Measurements from ENCODE around the gene TTYH3.
A peak's percentile ranks its signal among the peaks of the same experiment; 100 is the strongest.
"Not testable (repeated sequence)": the region's sequence is repeated elsewhere in the genome, so short reads cannot be mapped to it uniquely, and the experiment has no call there.

Gene TTYH3, protein sequence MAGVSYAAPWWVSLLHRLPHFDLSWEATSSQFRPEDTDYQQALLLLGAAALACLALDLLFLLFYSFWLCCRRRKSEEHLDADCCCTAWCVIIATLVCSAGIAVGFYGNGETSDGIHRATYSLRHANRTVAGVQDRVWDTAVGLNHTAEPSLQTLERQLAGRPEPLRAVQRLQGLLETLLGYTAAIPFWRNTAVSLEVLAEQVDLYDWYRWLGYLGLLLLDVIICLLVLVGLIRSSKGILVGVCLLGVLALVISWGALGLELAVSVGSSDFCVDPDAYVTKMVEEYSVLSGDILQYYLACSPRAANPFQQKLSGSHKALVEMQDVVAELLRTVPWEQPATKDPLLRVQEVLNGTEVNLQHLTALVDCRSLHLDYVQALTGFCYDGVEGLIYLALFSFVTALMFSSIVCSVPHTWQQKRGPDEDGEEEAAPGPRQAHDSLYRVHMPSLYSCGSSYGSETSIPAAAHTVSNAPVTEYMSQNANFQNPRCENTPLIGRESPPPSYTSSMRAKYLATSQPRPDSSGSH

GRCh38 chr7:2631946-2632732, at the start of gene TTYH3:
Gene TTYH3 (plus strand): TSS chr7:2631986. CDS start chr7:2632156, 170 bp downstream.
- peak in 1 of 2 experiments; percentile 41 for DNase-seq

DNA sequence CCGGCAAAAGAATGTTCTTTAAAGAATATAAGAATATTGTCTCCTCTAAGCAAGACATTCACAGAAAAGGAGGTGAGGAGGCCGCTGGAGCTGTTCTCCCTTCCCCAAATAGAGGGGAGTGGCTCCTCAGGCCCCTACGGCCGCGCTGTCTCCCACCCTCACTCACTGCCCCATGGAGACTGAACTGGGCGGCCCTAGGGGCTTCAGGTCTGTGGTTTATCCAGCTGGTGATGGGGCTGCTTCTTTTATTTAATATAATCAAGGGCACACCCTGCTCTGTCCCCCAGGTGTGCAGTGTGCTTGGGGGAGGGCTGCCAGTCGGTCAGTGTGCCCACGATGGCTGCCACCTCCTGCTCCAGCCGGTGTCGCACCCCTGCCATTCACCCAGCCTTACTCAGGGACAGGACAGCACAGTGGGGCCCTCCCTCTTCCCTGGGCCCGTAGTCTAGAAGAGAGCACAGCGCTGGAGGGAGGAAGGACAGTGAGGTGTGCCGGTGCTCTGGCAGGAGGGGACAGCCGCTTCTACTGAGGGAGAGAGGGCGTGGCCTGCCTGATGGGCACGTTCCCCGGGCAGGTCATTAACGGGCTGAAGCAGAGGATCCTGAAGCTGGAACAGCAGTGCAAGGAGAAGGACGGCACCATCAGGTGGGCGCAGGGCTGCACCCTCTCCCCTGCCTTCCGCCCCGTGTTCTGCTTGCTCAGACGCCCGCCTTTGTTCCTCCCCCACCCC, 49.6 kb upstream of the TTYH3 start:
- DNase-seq = no peak

GRCh38 chr7:2583798-2584580, 47.8 kb upstream of the TTYH3 start:
- no peak for DNase-seq

- no peak for DNase-seq
Observed at GRCh38 chr7:2585446-2585845, 46.3 kb upstream of the TTYH3 start.

- DNase-seq = no peak
Observed at GRCh38 chr7:2586326-2587020, 45.3 kb upstream of the TTYH3 start.

GRCh38 chr7:2587134-2587533, 44.7 kb upstream of the TTYH3 start:
- no peak for DNase-seq

- no peak for DNase-seq
Observed at GRCh38 chr7:2587778-2588177, 44.0 kb upstream of the TTYH3 start.

DNA sequence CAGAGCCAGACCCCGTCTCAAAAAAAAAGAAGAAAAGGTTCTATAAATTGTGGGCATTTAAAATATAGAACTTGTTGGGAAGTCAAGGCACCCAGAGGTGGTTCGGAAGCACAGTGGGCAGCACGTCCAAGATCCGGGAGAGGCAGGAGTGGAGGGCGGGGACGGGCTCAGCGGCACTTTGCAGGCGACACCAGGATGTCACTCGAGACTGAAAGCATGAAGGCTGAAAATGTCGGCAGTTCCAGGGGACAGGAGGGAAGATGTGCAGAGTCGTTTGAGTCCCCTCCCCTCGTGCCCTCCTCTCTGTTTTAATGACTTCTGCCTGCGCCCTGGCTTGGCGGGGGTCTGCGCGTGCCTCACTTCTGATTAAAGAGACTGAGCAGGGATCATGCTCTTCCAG, 42.4 kb upstream of the TTYH3 start:
- DNase-seq = no peak

DNA sequence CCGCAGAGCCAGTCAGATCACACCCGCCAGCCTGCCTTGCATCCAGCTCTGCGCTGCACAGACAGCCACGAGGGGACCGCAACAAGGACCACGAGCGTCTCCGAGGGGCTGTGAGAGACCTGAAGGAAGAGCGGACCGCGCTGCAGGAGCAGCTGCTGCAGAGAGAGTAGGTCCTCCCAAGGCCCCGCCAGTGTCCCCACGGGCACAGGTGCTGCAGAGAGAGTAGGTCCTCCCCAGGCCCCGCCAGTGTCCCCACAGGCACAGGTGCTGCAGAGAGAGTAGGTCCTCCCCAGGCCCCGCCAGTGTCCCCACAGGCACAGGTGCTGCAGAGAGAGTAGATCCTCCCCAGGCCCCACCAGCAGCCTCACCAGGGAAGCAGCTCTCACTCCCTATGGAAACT, 41.8 kb upstream of the TTYH3 start:
- not testable (repeated sequence) for DNase-seq

DNA sequence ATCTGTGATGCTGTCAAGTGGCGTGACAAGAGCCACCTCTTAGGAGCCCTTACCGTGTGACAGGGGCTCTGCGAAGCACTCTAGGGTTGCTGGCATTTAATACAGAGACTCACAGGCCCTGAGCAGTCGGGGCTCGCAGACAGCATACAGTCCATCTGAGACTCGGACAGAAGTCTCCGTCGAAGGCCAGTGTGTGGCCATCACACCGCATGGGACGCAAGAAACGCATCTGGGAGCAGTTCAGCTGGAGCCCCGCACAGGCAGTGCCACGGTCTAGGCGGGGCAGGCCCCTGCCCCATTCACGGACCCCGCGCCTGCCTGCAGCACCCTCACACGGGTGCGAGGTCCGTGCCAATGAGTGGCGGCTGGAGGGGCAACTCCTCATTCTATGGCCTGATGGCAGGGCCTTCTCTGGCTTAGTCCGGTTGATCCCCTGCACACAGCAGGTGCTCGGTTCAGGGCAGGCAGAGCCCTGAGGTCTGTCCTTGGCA, 39.4 kb upstream of the TTYH3 start:
- DNase-seq = no peak

GRCh38 chr7:2593036-2593727, 38.6 kb upstream of the TTYH3 start:
- no peak for DNase-seq

GRCh38 chr7:2594599-2594998, 37.2 kb upstream of the TTYH3 start:
- DNase-seq = no peak

GRCh38 chr7:2595258-2595860, 36.4 kb upstream of the TTYH3 start:
- DNase-seq = no peak

GRCh38 chr7:2596464-2597272, 35.1 kb upstream of the TTYH3 start:
- no peak for DNase-seq

DNA sequence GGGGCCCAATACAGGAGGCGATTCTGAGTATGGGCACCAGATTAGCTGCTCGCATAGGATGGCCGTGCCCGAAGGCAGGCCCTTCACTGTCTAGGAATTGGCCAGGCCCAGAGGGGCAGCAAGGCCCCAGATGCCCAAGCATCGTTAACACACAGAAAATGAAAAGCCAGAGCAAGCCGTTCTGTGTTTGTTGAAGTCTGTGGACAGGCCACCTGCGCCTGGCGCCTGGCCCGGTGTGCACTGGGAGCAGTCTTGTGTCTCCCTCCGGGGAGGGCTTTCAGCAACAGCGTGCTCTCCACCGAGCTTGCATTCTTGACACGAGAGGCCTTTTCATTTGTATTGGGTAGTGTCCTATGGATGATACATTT, 34.5 kb upstream of the TTYH3 start:
- no peak for DNase-seq

DNA sequence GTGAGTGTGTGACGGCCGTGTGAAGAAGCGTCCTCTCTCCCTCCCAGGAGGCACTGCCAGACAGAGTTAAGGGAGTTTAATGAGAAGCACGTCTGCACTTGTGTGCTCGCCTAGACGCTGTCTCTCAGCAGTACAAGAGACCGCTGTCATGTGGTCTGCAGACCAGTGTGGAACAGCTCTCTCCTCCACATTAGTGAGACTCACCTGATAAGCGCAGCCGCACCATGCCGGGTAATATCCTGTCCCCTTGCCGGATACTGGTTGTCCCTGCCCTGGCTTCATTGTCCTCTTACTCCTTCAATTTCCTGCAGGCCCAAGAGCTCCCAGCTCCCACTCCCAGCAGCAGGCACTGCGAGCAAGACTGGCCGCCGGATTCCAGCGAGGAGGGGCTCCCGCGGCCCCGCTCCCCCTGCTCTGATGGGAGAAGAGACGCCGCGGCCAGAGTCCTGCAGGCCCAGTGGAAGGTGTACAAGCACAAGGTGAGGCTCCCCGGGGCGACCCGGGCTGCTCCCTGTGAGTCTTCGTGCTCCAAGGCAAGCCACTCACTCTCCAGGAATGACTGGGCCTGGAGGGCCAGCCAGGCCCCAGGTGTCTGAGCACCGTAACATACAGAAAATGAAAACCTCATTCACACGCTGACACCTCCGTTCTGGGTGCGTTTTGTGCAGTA, 33.5 kb upstream of the TTYH3 start:
- no peak for DNase-seq

DNA sequence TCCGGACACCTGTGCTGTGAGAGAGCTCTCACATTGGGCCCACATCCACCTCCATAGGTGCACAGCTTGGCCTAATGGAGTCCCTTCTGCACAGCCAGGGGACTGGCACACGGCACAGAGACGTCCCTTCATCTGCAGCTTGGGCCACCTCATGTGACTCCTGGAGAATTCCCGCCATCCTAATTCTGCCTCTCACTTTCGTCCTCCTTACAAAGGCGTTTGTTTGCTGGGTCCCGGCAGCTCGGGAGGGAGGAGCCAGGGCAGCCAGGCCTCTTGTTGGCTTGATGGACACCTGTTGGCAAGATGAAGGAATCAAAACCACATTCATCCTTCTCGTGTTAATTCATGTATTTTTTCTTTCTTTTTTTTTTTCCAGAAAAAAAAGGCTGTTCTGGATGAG, 30.7 kb upstream of the TTYH3 start:
- DNase-seq = no peak

DNA sequence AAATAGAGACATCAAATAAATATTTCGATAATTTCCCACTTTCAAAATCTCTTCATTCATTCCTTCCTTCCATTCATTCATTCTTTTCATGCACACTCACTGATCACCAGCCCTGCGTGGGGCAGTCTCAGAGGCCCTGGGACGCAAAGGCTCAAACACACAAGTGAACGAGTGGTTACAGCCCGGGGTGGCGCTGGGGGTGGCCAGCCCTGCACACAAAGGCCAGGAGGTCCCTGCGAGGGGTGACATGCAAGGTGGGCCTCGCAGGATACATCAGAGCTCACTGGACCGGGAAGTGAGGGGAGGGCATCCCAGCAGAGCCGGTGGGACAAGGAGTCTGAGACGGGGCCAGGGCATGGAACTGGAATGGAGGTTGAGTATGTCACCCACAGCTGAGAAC, 29.9 kb upstream of the TTYH3 start:
- no peak for DNase-seq

- DNase-seq = no peak
Observed at GRCh38 chr7:2602406-2603043, 29.3 kb upstream of the TTYH3 start.

Measured in activated CD4-positive, alpha-beta T cell treated with anti-CD3 and anti-CD28 coated beads, Interleukin-2, amount 50 U/mL, for 4 hours (primary cell).